Neural cell (in vitro differentiated cells): Measurements from ENCODE around the gene SMARCA4. TPM values are rescaled to one million over a fixed set of nuclear protein-coding genes. Genes with fewer than 3 reads are reported as not detected.
A peak's percentile ranks its signal among the peaks of the same experiment; 100 is the strongest.

Source experiments
- H2AFZ ChIP-seq: fragments of 200-600, 300-800 bp; sonication (generic), shearing (Covaris generic); 2 replicates; pipeline ENCODE4 v1.6.0; 2014; ENCODE audit warnings: low read depth, mild to moderate bottlenecking, antibody characterized with exemption, low read length, moderate library complexity
- H3F3A ChIP-seq: fragments of 200-600 bp; shearing (Covaris generic); 2 replicates; pipeline ENCODE4 v1.6.1; 2016; ENCODE audit warnings: mild to moderate bottlenecking, moderate library complexity, mixed read lengths, antibody characterized with exemption, low read length; ENCODE audit not compliant: insufficient read depth, poor library complexity, severe bottlenecking
- H3K27ac ChIP-seq: fragments of 200-600, 300-800 bp; sonication (generic), shearing (Covaris generic); 2 replicates; pipeline ENCODE4 v1.5.1; 2014; ENCODE audit warnings: mild to moderate bottlenecking, low read length, moderate library complexity
- H3K27me3 ChIP-seq: fragments of 300-800, 200-600 bp; sonication (generic), shearing (Covaris generic); 2 replicates; pipeline ENCODE4 v1.6.0; 2014; ENCODE audit warnings: mild to moderate bottlenecking, low read depth, low read length, moderate library complexity; ENCODE audit not compliant: insufficient read depth
- H3K36me3 ChIP-seq: fragments of 300-800, 200-600 bp; sonication (generic), shearing (Covaris generic); 2 replicates; pipeline ENCODE4 v1.5.1; 2014; ENCODE audit warnings: mild to moderate bottlenecking, antibody characterized with exemption, low read length, moderate library complexity; ENCODE audit not compliant: insufficient read depth
- H3K4me2 ChIP-seq: fragments of 300-800, 200-600 bp; sonication (generic), shearing (Covaris generic); 2 replicates; pipeline ENCODE4 v1.6.0; 2014; ENCODE audit warnings: mild to moderate bottlenecking, low read length
- H3K4me3 ChIP-seq: fragments of 300-800, 200-600 bp; sonication (generic), shearing (Covaris generic); 2 replicates; pipeline ENCODE4 v1.5.1; 2014; ENCODE audit warnings: mild to moderate bottlenecking, low read length, moderate library complexity
- H3K79me2 ChIP-seq: fragments of 200-600 bp; shearing (Covaris generic); replicated peaks from 2 replicates; pipeline ENCODE4 v1.6.0; 2014; ENCODE audit warnings: mild to moderate bottlenecking, low read length, moderate library complexity; ENCODE audit not compliant: insufficient read depth
- H3K9ac ChIP-seq: fragments of 300-800, 200-600 bp; sonication (generic), shearing (Covaris generic); 2 replicates; pipeline ENCODE4 v1.6.1; 2016; ENCODE audit warnings: mild to moderate bottlenecking, low read length, mixed read lengths
- H3K9me2 ChIP-seq: fragments of 200-600 bp; shearing (Covaris generic); 2 replicates; pipeline ENCODE4 v1.6.1; 2016; ENCODE audit warnings: mild to moderate bottlenecking, low read length, mixed read lengths; ENCODE audit not compliant: insufficient read depth
- H3K9me3 ChIP-seq: fragments of 200-600, 300-800 bp; sonication (generic), shearing (Covaris generic); 2 replicates; pipeline ENCODE4 v1.6.1; 2016; ENCODE audit warnings: mild to moderate bottlenecking, mixed run types, low read length, moderate library complexity, mixed read lengths
- H4K20me1 ChIP-seq: fragments of 200-600 bp; shearing (Covaris generic); 2 replicates; pipeline ENCODE4 v1.6.1; 2016; ENCODE audit warnings: mild to moderate bottlenecking, mixed run types; ENCODE audit not compliant: insufficient read depth
- CTCF ChIP-seq: fragments of 450-650 bp; IDR thresholded peaks from 2 replicates; pipeline ENCODE4 v1.5.1; 2014; ENCODE audit warnings: antibody characterized with exemption, mild to moderate bottlenecking, moderate library complexity; ENCODE audit not compliant: poor library complexity, severe bottlenecking
- EP300 ChIP-seq: fragments of 450-650 bp; conservative IDR thresholded peaks from 2 replicates; pipeline ENCODE4 v1.6.1; 2014; ENCODE audit warnings: antibody characterized with exemption, mild to moderate bottlenecking, moderate library complexity; ENCODE audit not compliant: poor library complexity, severe bottlenecking
- EZH2 ChIP-seq: fragments of 200-600, 300-800 bp; shearing (Covaris generic), sonication (generic); IDR thresholded peaks from 2 replicates; pipeline ENCODE4 v1.6.1; 2014; ENCODE audit warnings: antibody characterized with exemption, low read length, borderline replicate concordance, mild to moderate bottlenecking; ENCODE audit not compliant: insufficient read depth, poor library complexity, severe bottlenecking
- MXI1 ChIP-seq: fragments of 450-650 bp; conservative IDR thresholded peaks from 2 replicates; pipeline ENCODE4 v1.6.1; 2014; ENCODE audit warnings: antibody characterized with exemption, mild to moderate bottlenecking; ENCODE audit not compliant: poor library complexity, severe bottlenecking
- POLR2AphosphoS5 ChIP-seq: IDR thresholded peaks from 2 replicates; pipeline ENCODE4 v1.6.1; 2012
- RAD21 ChIP-seq: fragments of 450-650 bp; conservative IDR thresholded peaks from 2 replicates; pipeline ENCODE4 v1.6.1; 2014; ENCODE audit warnings: antibody characterized with exemption, mild to moderate bottlenecking, moderate library complexity
- REST ChIP-seq: IDR thresholded peaks from 2 replicates; pipeline ENCODE4 v1.6.1; 2012; ENCODE audit warnings: borderline replicate concordance
- SMC3 ChIP-seq: fragments of 450-650 bp; conservative IDR thresholded peaks from 2 replicates; pipeline ENCODE4 v1.6.1; 2014; ENCODE audit warnings: antibody characterized with exemption, mild to moderate bottlenecking, moderate library complexity; ENCODE audit not compliant: poor library complexity
- TAF1 ChIP-seq: IDR thresholded peaks from 2 replicates; pipeline ENCODE4 v1.6.1; 2012; ENCODE audit warnings: low read depth
- polyA plus RNA-seq: library from polyadenylated mRNA; depleted of rRNA; stranded (reverse); fragments of >200 nt; gene quantifications from 2 replicates; pipeline ENCODE4 v1.2.3, GENCODE V29; 2014

The SMARCA4 gene
- polyA plus RNA-seq, 1 donor from 2014 or later, result 97.3 TPM

GRCh38 chr19:11092181-11092538 is 131.3 kb downstream of the SMARCA4 start:
- TF ChIP-seq CTCF, result no peak
- no peak for TF ChIP-seq POLR2AphosphoS5
- TF ChIP-seq REST, result no peak
- no peak for TF ChIP-seq MXI1
- no peak for TF ChIP-seq TAF1
- TF ChIP-seq EZH2, result no peak
- TF ChIP-seq RAD21, result no peak
- Histone ChIP-seq H3K27me3 (no peaks in the 10 kb centered on the region), H3F3A (peaks cover 7% of the 10 kb centered on the region), H3K27ac (peak overlapping the region; percentile 97), H3K9me2 (no peaks in the 10 kb centered on the region), H3K9ac (peak overlapping the region; percentile 98), H2AFZ (no peak overlapping the region), H3K9me3 (no peaks in the 10 kb centered on the region), H3K36me3 (no peaks in the 10 kb centered on the region), H3K79me2 (peaks cover 63% of the 10 kb centered on the region), H3K4me3 (peak overlapping the region; percentile 75), H3K4me2 (peak overlapping the region; percentile 87), H4K20me1 (no peaks in the 10 kb centered on the region)

- Histone ChIP-seq H4K20me1 (no peaks in the 10 kb centered on the region), H3K27me3 (no peaks in the 10 kb centered on the region), H3K9ac (no peak overlapping the region), H2AFZ (no peak overlapping the region), H3F3A (peaks cover 7% of the 10 kb centered on the region), H3K9me3 (no peaks in the 10 kb centered on the region), H3K4me3 (peak overlapping the region; percentile 75), H3K9me2 (no peaks in the 10 kb centered on the region), H3K27ac (peak overlapping the region; percentile 97), H3K79me2 (peaks cover 79% of the 10 kb centered on the region), H3K4me2 (no peak overlapping the region), H3K36me3 (no peaks in the 10 kb centered on the region)
- TF ChIP-seq SMC3 (no peak), MXI1 (no peak), EP300 (no peak), TAF1 (no peak), EZH2 (no peak), RAD21 (no peak), CTCF (no peak)
Observed at GRCh38 chr19:11093689-11094238, 132.9 kb downstream of the SMARCA4 start.
